A673 (cell line): ENCODE data around the gene SLC22A7. TPM values are rescaled to one million over a fixed set of nuclear protein-coding genes. Genes with fewer than 3 reads are reported as not detected.

ENCODE experiments used
- BruUV-seq: library from RNA; stranded (reverse); fragments of 400-500 nt; replicated peaks from 2 replicates; lab custom pipeline; 2021; lab: Mats Ljungman, UMichigan
- CTCF ChIA-PET: fragments of 300-600 bp; sonication (Branson Sonifier 250); formaldehyde crosslinking; loops from one replicate; lab custom pipeline; 2022; ENCODE audit warnings: antibody characterized with exemption; lab: Charles Lee
- POLR2A ChIA-PET: fragments of 300-600 bp; sonication (Branson Sonifier 250); formaldehyde crosslinking; loops from one replicate; lab custom pipeline; 2022; ENCODE audit warnings: antibody characterized with exemption; ENCODE audit not compliant: low non-redundant PET; lab: Charles Lee
- DNase-seq: peaks from one replicate; pipeline ENCODE4 v3.0.0-alpha.2; 2015; ENCODE audit warnings: low spot score
- H3K27ac ChIP-seq: fragments of 200-600 bp; sonication (generic); 2 replicates; pipeline ENCODE4 v1.5.1; 2016; ENCODE audit warnings: mixed run types, low read depth, mild to moderate bottlenecking, mixed read lengths, antibody characterized with exemption, low read length; ENCODE audit not compliant: poor library complexity, severe bottlenecking
- H3K27me3 ChIP-seq: fragments of 200-600 bp; sonication (generic); replicated peaks from 2 replicates; pipeline ENCODE4 v1.6.1; 2017; ENCODE audit warnings: mixed run types, low read depth, mild to moderate bottlenecking, mixed read lengths, antibody characterized with exemption, low read length; ENCODE audit not compliant: insufficient read depth, poor library complexity
- H3K36me3 ChIP-seq: fragments of 200-600 bp; sonication (generic); 2 replicates; pipeline ENCODE4 v1.6.1; 2016; ENCODE audit warnings: mixed run types, mild to moderate bottlenecking, mixed read lengths, antibody characterized with exemption, low read length; ENCODE audit not compliant: insufficient read depth, poor library complexity, severe bottlenecking
- H3K4me1 ChIP-seq: fragments of 200-600 bp; sonication (generic); 2 replicates; pipeline ENCODE4 v1.6.1; 2017; ENCODE audit warnings: mixed run types, mild to moderate bottlenecking, mixed read lengths, antibody characterized with exemption, low read length; ENCODE audit not compliant: insufficient read depth, poor library complexity, severe bottlenecking
- H3K4me3 ChIP-seq: fragments of 200-600 bp; sonication (generic); 2 replicates; pipeline ENCODE4 v1.5.1; 2016; ENCODE audit warnings: low read depth, mixed run types, mild to moderate bottlenecking, mixed read lengths, low read length; ENCODE audit not compliant: poor library complexity, severe bottlenecking
- H3K9me3 ChIP-seq: fragments of 200-600 bp; sonication (generic); 2 replicates; pipeline ENCODE4 v1.6.1; 2016; ENCODE audit warnings: mixed run types, low read depth, mild to moderate bottlenecking, mixed read lengths, antibody characterized with exemption, low read length; ENCODE audit not compliant: poor library complexity, severe bottlenecking
- CTCF ChIP-seq: fragments of 300-800, 200-600 bp; sonication (generic); conservative IDR thresholded peaks from 2 replicates; pipeline ENCODE4 v1.5.1; 2017; ENCODE audit warnings: low read depth, mild to moderate bottlenecking, antibody characterized with exemption, low read length, moderate library complexity, mixed read lengths
- EZH2 ChIP-seq: fragments of 200-600 bp; sonication (generic); IDR thresholded peaks from 2 replicates; pipeline ENCODE4 v1.6.1; 2017; ENCODE audit warnings: borderline replicate concordance, low read depth, mild to moderate bottlenecking, mixed read lengths, antibody characterized with exemption, low read length; ENCODE audit not compliant: poor library complexity, severe bottlenecking
- intact Hi-C: fragments of 100-400 bp; cut with micrococcal nuclease; formaldehyde crosslinking; loops from one replicate; pipeline ENCODE4 v1.10.0; 2022; ENCODE audit not compliant: unreplicated experiment
- total RNA-seq: library from RNA; stranded (reverse); gene quantifications from 2 replicates; pipeline ENCODE4 v1.2.3, GENCODE V29; 2021

The SLC22A7 gene
- total RNA-seq, 1 experiment from 2014 or later, result not detected

- Histone ChIP-seq H3K27me3 (no peaks in the 10 kb centered on the region), H3K36me3 (no peaks in the 10 kb centered on the region), H3K4me3 (no peak overlapping the region), H3K9me3 (no peaks in the 10 kb centered on the region), H3K27ac (no peak overlapping the region), H3K4me1 (no peaks in the 10 kb centered on the region)
- DNase-seq, result no peak
- POLR2A ChIA-PET, result no interaction called here
- BruUV-seq, result no TSS peak
- no peak for TF ChIP-seq EZH2
- TF ChIP-seq CTCF, result no peak
- intact Hi-C loops, result no loop called here
- CTCF ChIA-PET, result no interaction called here
These were observed 3.5 kb upstream of the SLC22A7 start for GRCh38 chr6:43294536-43294935.

GRCh38 chr6:43295456-43295855 lies 2.6 kb upstream of the SLC22A7 start:
- H3K9me3 ChIP-seq, result no peaks in the 10 kb centered on the region
- intact Hi-C loops, result no loop called here
- no peak overlapping the region for H3K27ac ChIP-seq
- no peaks in the 10 kb centered on the region for H3K27me3 ChIP-seq
- no TSS peak for BruUV-seq
- TF ChIP-seq CTCF, result no peak
- no peak for TF ChIP-seq EZH2
- POLR2A ChIA-PET, result interaction anchor here (0.7 kb wide), 1 partner anchor 54 kb away, joined by 4 read pairs; no protein-coding TSS in a partner anchor
- no peaks in the 10 kb centered on the region for H3K4me1 ChIP-seq
- no peaks in the 10 kb centered on the region for H3K36me3 ChIP-seq
- DNase-seq, result no peak
- CTCF ChIA-PET, result interaction anchor here (0.7 kb wide), 1 partner anchor 13 kb away, joined by 4 read pairs; no protein-coding TSS in a partner anchor
- H3K4me3 ChIP-seq, result no peak overlapping the region

- no peaks in the 10 kb centered on the region for H3K27me3 ChIP-seq
- BruUV-seq, result no TSS peak
- ChIA-PET POLR2A (no interaction called here), CTCF (no interaction called here)
- no peaks in the 10 kb centered on the region for H3K36me3 ChIP-seq
- no peaks in the 10 kb centered on the region for H3K4me1 ChIP-seq
- H3K4me3 ChIP-seq, result no peak overlapping the region
- H3K27ac ChIP-seq, result no peak overlapping the region
- no peak for DNase-seq
- no peak for TF ChIP-seq EZH2
- TF ChIP-seq CTCF, result no peak
- intact Hi-C loops, result no loop called here
- no peaks in the 10 kb centered on the region for H3K9me3 ChIP-seq
These were observed 1.1 kb upstream of the SLC22A7 start for GRCh38 chr6:43296780-43297497.
